WI38 (cell line): ENCODE measurements around the gene KDM2B.
"Not testable (repeated sequence)": the region's sequence is repeated elsewhere in the genome, so short reads cannot be mapped to it uniquely, and the experiment has no call there.

Experiments used
- H3K4me3 ChIP-seq: 2 replicates; pipeline ENCODE4 v1.5.1; 2011; ENCODE audit warnings: low read depth, mild to moderate bottlenecking, control low read depth, low read length
- TF ChIP-seq, protein P1 (sequence below): IDR thresholded peaks from 2 replicates; pipeline ENCODE4 v1.5.1; 2012; ENCODE audit warnings: low read depth, mild to moderate bottlenecking, control low read depth, low read length

Gene KDM2B

DNA sequence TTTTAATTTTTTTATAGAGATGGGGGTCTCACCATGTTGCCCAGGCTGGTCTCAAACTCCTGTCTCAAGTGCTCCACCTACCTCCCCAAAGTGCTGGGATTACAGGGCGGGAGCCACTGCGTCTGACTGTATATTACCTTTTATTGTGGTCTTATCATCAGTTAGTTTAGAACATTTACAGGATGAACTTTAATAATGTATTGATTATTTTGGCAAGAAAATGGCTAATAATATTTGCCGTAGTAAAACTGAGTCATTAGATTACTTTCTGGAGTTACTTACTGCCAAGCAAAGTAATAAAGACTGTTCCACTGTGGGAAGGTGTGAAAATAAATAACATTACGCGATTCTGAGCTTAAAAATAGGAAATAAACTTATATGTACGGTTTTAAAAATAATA is 21.9 kb upstream of the KDM2B start:
- TF ChIP-seq, protein P1, sequence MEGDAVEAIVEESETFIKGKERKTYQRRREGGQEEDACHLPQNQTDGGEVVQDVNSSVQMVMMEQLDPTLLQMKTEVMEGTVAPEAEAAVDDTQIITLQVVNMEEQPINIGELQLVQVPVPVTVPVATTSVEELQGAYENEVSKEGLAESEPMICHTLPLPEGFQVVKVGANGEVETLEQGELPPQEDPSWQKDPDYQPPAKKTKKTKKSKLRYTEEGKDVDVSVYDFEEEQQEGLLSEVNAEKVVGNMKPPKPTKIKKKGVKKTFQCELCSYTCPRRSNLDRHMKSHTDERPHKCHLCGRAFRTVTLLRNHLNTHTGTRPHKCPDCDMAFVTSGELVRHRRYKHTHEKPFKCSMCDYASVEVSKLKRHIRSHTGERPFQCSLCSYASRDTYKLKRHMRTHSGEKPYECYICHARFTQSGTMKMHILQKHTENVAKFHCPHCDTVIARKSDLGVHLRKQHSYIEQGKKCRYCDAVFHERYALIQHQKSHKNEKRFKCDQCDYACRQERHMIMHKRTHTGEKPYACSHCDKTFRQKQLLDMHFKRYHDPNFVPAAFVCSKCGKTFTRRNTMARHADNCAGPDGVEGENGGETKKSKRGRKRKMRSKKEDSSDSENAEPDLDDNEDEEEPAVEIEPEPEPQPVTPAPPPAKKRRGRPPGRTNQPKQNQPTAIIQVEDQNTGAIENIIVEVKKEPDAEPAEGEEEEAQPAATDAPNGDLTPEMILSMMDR: no peak
- H3K4me3 ChIP-seq: no peak overlapping the region

DNA sequence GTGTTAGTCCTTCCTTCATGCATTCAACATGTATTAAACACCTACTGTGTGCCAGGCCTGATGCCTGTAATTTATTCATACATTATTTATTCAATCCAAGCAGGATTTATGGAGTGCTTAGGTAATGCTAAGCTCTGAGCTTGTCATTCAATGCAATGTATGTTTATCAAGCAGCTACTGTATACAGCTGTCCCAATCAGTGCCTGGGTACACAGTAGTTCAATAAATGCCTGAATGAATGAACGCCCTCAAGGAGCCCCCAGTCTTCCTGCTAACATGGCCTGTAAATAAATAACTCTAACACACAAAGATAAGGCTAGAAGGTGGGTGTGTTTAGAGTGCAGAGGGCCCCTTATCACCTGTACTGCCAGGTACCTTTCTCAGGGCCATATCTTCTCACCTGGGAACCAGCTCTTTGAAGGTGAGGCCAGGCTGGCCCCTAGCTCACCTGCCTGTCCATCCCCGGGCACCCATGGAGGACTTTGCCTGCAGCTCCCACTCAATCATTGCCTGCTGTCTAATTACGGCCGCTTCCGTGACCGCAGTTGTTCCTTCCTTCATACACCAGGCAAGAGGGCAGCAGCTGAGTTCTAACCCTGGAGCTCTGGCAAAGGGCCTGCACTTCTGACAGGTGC is 20.0 kb upstream of the KDM2B start:
- H3K4me3 ChIP-seq: no peak overlapping the region

DNA sequence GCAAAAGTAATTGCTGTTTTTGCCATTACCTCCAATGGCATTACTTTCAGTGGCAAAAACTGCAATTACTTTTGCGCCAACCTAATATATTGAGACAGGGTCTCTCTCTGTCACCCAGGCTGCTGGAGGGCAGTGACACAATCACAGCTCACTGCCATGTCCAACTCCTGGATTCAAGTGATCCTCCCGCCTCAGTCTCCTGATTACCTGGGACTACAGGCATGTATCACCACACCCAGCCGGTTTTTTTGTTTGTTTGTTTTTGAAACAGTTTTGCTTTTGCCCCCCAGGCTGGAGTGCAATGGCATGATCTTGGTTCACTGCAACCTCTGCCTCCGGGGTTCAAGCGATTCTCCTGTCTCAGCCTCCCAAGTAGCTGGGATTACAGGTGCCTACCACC is 15.7 kb upstream of the KDM2B start:
- TF ChIP-seq, protein P1: no peak
- no peak overlapping the region for H3K4me3 ChIP-seq

More for the DNA sequence above, 20.0 kb upstream of the KDM2B start:
- TF ChIP-seq, protein P1: no peak

DNA sequence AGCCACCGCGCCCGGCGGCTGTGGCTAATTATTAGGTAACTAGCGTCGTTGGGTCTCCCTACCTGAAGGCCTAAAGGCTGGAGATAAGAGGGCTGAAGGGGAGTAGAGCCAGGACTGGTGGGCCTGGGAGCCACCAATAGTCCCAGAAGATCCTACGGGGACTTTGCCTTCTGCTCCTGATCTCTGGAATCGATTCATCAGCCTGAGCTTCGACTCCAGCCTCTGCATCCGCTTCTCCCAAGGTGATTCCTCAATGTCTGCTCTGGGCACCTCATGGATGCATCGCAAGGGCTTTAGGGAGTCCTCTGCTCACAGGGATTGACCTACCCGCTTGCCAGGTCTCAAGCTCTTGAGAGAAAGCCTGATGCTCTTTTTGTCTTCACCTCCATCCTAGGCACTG is 14.7 kb upstream of the KDM2B start:
- H3K4me3 ChIP-seq: no peak overlapping the region
- TF ChIP-seq, protein P1: no peak

DNA sequence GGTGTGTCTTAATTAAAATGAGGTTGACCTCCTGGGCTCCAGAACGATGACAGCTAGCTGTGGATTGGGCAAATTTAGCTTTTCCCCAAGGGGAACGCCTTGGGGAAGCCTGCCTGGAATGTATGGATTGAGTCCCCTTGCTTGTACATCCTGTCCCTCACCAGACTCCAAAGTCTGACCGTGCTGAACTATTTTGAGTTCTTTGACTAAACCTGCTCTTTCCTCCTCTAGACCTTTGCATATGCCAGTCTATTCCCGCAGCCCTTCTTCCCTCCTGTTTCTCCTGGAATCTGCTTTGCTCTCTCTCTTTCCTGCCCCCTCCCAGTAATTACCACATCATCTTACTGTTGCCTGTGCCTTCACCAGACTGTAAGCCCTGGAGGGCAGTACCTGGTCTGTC is 11.5 kb upstream of the KDM2B start:
- TF ChIP-seq, protein P1: no peak
- no peak overlapping the region for H3K4me3 ChIP-seq

DNA sequence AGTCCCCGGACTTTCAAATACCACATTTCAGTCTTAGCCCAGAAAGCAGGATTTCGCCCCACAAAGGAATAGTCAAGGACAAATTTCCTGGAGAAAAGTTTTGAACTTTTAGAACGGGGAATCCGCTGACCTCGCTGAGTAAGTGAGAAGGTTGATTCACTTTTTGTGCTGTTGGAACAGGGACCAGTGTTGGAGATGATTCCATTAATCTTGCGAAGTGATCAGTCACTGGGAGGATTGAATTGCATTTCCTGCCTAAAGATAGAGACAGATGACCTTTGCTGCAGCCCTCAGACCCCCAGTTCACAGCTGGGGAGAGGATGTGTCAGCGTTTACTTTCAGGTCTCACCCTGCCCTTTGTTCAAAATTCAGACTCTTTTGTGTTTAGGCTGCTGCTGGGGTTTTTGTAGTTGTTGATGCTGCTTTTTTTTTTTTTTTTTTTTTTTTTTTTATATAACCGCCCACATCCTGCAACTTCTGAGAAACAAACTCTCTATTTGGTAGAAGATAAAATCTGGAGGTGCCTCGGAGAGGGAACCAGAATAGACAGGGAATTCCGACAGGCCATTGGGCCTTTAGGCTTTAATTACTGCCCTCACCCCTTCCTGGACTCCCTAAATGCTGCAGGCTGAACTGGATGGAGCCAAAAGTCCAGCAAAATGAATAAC is 9.8 kb upstream of the KDM2B start:
- H3K4me3 ChIP-seq: peak overlapping the region; percentile 38
- TF ChIP-seq, protein P1: no peak

DNA sequence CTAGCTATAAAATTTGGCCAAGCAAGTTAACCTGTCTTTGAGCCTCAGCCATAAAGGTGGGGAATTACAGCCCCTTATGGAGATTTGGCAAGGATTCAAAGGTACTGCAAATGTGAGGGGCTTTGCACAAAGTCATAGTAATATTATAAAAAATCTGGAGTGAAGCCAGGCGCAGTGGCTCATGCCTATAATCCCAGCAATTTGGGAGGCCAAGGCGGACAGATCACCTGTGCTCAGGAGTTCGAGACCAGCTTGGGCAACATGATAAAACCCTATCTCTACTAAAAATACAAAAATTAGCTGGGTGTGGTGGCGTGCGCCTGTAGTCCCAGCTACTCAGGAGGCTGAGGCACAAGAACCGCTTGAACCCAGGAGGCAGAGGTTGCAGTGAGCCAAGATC is 4.1 kb upstream of the KDM2B start:
- H3K4me3 ChIP-seq: not testable (repeated sequence)

DNA sequence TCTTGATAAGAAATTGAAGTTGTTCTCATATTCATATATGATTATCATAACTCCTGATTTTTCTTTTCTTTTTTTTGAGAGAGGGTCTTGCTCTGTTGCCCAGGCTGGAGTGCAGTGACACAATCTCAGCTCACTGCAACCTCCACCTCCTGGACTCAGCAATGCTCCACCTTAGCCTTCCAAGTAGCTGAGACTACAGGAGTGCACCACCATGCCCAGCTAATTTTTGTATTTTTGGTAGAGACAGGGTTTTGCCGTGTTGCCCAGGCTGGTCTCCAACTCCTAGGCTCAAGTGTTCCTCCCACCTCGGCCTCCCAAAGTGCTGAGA is 2.5 kb upstream of the KDM2B start:
- not testable (repeated sequence) for H3K4me3 ChIP-seq
